Hematopoietic multipotent progenitor cell treated with erythropoietin and hydrocortisone succinate and interleukin-3 and kit ligand, for 17 days (in vitro differentiated cells): Measurements from ENCODE around the gene TRIM47.
"Not testable (repeated sequence)": the region's sequence is repeated elsewhere in the genome, so short reads cannot be mapped to it uniquely, and the experiment has no call there.

Source experiments
- DNase-seq: peaks from one replicate; pipeline ENCODE4 v3.0.0-alpha.2; 2015; ENCODE audit warnings: low spot score

The TRIM47 gene

DNA sequence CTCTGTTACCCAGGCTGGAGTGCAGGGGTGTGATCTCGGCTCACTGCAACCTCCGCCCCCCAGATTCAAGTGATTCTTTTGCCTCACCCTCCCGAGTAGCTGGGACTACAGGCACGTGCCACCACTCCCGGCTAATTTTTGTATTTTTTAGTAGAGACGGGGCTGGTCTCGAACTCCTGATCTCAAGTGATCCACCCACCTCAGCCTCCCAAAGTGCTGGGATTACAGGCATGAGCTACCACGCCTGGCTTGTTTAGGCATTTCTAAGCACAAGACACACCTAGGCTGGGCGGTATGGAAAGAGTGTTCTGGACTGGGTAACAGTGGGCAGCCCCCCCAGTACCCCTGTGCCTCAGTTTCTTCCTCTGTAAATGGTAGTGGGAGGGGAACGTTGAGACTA lies 8.2 kb downstream of the TRIM47 start:
- not testable (repeated sequence) for DNase-seq

GRCh38 chr17:75869282-75870141 lies 8.9 kb downstream of the TRIM47 start:
- no peak for DNase-seq

GRCh38 chr17:75868730-75869281 lies 9.6 kb downstream of the TRIM47 start:
- not testable (repeated sequence) for DNase-seq

GRCh38 chr17:75865404-75866188 lies 12.8 kb downstream of the TRIM47 start:
- DNase-seq, result not testable (repeated sequence)

- not testable (repeated sequence) for DNase-seq
Observed at GRCh38 chr17:75864887-75865286, 13.5 kb downstream of the TRIM47 start.

- no peak for DNase-seq
Observed at GRCh38 chr17:75864448-75864871, 13.9 kb downstream of the TRIM47 start.

DNA sequence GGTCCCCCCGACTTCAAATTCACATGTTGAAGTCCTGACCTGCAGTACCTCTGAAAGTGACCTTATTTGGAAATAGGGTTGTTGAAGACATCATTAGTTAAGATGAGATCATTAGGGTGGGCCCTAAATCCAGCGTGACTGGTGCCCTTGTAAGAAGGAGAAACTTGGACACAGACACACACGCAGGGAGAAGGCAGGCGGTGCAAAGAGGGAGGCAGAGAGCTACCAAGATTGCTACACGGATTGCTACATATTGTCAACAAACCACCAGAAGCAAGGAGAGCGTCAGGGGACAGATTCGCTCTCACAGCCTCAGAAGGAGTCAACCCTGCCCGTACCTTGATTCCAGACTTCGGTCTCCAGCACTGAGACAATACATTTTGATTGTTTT lies 16.5 kb downstream of the TRIM47 start:
- DNase-seq, result no peak

GRCh38 chr17:75859358-75859757 lies 19.0 kb downstream of the TRIM47 start:
- DNase-seq, result not testable (repeated sequence)

- peak; percentile 46 for DNase-seq
Observed at GRCh38 chr17:75856062-75856756, 22.2 kb downstream of the TRIM47 start.

DNA sequence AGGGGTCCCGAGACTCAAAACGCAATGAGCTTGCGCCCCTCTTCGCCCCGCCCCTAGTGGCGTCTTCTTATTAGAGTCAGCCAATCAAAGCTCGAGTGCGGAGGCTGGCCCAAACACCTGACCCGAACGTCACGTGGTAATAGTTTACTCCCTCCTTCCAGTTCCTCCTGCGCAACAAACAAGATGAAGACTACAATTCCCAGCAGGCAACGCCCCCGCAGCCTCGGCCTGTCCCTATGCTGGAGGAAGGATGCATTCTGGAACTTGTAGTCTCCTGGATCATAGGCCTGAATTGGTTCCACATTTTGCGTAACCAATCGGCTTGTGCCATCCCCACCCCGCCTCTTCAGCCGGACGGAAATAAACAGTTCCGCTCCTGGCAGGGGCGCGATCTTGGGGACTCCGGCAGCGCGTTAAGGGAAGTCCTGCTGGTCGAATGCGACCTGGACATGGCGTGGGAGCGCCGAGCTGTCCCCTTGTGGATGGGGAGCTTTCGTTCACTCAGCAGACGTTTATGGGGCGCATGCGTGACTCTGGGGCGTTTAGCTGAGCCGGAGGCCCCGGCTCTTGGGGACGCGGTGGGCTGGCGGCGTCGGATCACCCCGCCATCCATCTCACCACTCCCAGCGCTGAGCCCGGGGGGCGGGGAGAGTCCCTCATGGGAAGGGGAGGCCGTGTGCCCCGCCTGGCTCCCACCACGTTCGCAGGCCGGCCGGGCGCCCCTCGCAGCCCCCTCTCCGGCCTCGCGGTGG lies 22.9 kb downstream of the TRIM47 start, which contains the start of gene WBP2:
WBP2 (minus strand) TSS at position 26 of the 752 bp plus-strand sequence. CDS start 38 bp downstream, outside the sequence.
- peak; percentile 100 for DNase-seq

GRCh38 chr17:75854881-75855309 lies 23.5 kb downstream of the TRIM47 start:
- peak; percentile 72 for DNase-seq

- DNase-seq, result peak; percentile 80
Observed at GRCh38 chr17:75854101-75854748, 24.2 kb downstream of the TRIM47 start.

- peak; percentile 52 for DNase-seq
Observed at GRCh38 chr17:75853433-75853832, 24.9 kb downstream of the TRIM47 start.

DNA sequence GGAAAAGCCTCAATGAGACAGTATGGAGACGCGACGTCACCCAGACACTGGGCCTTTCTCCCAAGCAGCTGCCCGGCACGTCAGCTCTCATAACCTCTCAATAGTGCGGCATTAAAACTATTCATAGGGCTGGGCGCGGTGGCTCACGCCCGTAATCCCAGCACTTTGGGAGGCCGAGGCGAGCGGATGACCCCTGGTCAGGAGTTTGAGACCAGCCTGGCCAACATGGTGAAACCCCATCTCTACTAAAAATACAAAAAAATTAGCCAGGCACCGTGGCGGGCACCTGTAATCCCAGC lies 26.7 kb downstream of the TRIM47 start:
- DNase-seq, result not testable (repeated sequence)

- no peak for DNase-seq
Observed at GRCh38 chr17:75850928-75851692, 27.3 kb downstream of the TRIM47 start.

- DNase-seq, result peak; percentile 79
Observed at GRCh38 chr17:75849724-75850123, 28.7 kb downstream of the TRIM47 start.

DNA sequence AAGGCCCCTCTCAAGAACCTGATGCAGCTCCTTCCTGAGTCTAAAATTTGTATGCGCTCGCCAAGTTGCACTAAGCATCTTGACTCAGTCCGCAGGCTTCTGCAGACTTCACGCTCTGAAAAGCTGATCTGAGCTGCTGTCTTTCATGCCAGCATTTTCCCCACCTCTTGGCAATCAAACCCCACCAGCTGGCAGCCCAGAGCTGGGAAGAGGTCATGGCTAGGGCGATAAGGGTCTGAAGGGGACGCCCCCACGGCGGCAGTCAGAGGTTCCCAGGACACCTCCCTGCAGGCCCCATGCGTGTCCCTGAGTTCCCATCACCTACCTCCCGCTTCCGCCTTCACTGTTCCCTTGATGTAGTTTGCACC lies 29.1 kb downstream of the TRIM47 start:
- DNase-seq, result peak; percentile 75

DNA sequence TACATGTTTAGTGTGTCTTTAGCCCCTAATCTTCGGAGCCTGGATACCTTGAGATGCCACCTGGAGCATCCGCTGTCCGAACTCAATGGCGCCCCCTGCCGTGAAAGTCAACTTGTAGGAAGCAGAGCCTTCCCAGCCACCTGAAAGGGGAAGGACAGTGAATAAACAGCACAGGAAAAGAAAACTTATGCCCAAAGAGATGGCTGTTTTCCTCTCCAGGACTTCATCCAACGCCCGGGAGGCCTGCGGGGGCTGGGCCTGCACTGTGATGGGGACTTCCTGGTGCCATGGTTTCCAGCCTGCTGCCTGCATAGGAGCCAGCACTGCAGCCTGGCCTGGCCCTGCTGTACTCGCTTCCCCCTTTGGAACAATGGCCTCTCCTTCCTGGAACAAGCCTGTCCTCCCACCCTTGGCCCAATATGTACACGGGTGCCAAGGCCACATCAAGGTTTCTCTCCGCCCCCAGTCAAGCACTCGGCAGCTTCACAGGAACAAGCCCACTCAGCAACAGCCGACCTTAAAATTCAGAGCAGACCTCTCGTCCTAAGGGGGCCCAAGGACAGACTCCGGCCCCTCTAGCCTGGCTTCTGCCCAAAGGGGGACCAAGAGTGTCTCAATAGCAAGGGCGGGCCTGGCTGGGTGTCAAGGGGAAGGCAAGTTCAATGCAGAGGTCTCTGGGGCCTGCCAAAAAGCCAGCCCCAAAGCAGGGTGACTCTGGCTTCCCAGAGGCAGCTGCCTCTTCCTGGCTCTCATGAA lies 29.7 kb downstream of the TRIM47 start:
- peak; percentile 87 for DNase-seq
